Measurements from ENCODE around the gene GPHN. TPM values are rescaled to one million over a fixed set of nuclear protein-coding genes. Genes with fewer than 3 reads are reported as not detected.
A peak's percentile ranks its signal among the peaks of the same experiment; 100 is the strongest.

The GPHN gene
- polyA plus RNA-seq, 1 donor (not counting 4 experiments of a cell fraction or from before 2014, with no cell fraction given), result 17.6 TPM

- no peak overlapping the region for H3K4me2 ChIP-seq (ENCODE audit: control insufficient read depth, extremely low read depth, insufficient read depth, low read depth, low read length)
- no peaks in the 10 kb centered on the region for H4K20me1 ChIP-seq (ENCODE audit: control insufficient read depth, extremely low read depth, insufficient read depth, low read length)
- H3K9ac ChIP-seq (ENCODE audit: control insufficient read depth, extremely low read depth, insufficient read depth, low read length), result no peak overlapping the region
- H3K27me3 ChIP-seq (ENCODE audit: control insufficient read depth, extremely low read depth, insufficient read depth, low read length), result no peaks in the 10 kb centered on the region
- H3K9me1 ChIP-seq (ENCODE audit: control insufficient read depth, extremely low read depth, insufficient read depth, low read length), result no peaks in the 10 kb centered on the region
- H3K9me3 ChIP-seq (ENCODE audit: control insufficient read depth, low read depth, low read length), result no peaks in the 10 kb centered on the region
- H3K4me3 ChIP-seq (ENCODE audit: control insufficient read depth in 2 of 3, extremely low read depth in 1 of 3, insufficient read depth in 2 of 3, low read depth in 1 of 3, low read length in 3 of 3), result no peak overlapping the region
- H3K27ac ChIP-seq (ENCODE audit: control insufficient read depth, insufficient read depth, low read length), result no peak overlapping the region
- dilution Hi-C loops (cut with MboI; ENCODE audit: extremely low pct_ligation_motif_present, low sequenced_read_pairs), result no loop called here
- no peaks in the 10 kb centered on the region for H3K79me2 ChIP-seq (ENCODE audit: control insufficient read depth, insufficient read depth, low read length)
- H2AFZ ChIP-seq (ENCODE audit: control insufficient read depth, low read length), result no peak overlapping the region
- H3K36me3 ChIP-seq (ENCODE audit: control insufficient read depth in 2 of 2, extremely low read depth in 1 of 2, insufficient read depth in 2 of 2, low read length in 2 of 2), result peaks cover 0 to 4% of the 10 kb centered on the region in 2 experiments
- DNase-seq (ENCODE audit: low read depth, low spot score), result no peak
- H3K4me1 ChIP-seq (ENCODE audit: control insufficient read depth, extremely low read depth, insufficient read depth, low read length), result peaks cover 7% of the 10 kb centered on the region
- TF ChIP-seq CTCF (optimal IDR thresholded peaks at IDR 0.05 in 1 of 3, IDR thresholded peaks at IDR 0.05 in 1 of 3, conservative IDR thresholded peaks at IDR 0.05 in 1 of 3; ENCODE audit: extremely low read depth in 1 of 3, insufficient read depth in 2 of 3, low read length in 3 of 3), result peak in 2 of 3 experiments; percentile 64 to 76
- TF ChIP-seq EZH2 (IDR thresholded peaks at IDR 0.05; ENCODE audit: low read length), result no peak
- peak; percentile 82 for FAIRE-seq
Observed at GRCh38 chr14:67166450-67166853, 658.5 kb downstream of the GPHN start.

GRCh38 chr14:67167420-67168109 is 659.6 kb downstream of the GPHN start:
- no peaks in the 10 kb centered on the region for H4K20me1 ChIP-seq (ENCODE audit: control insufficient read depth, extremely low read depth, insufficient read depth, low read length)
- TF ChIP-seq CTCF (optimal IDR thresholded peaks at IDR 0.05 in 1 of 3, IDR thresholded peaks at IDR 0.05 in 1 of 3, conservative IDR thresholded peaks at IDR 0.05 in 1 of 3; ENCODE audit: extremely low read depth in 1 of 3, insufficient read depth in 2 of 3, low read length in 3 of 3), result no peak
- TF ChIP-seq EZH2 (IDR thresholded peaks at IDR 0.05; ENCODE audit: low read length), result no peak
- H3K79me2 ChIP-seq (ENCODE audit: control insufficient read depth, insufficient read depth, low read length), result no peaks in the 10 kb centered on the region
- no peak overlapping the region for H3K9ac ChIP-seq (ENCODE audit: control insufficient read depth, extremely low read depth, insufficient read depth, low read length)
- H3K4me2 ChIP-seq (ENCODE audit: control insufficient read depth, extremely low read depth, insufficient read depth, low read depth, low read length), result no peak overlapping the region
- no peaks in the 10 kb centered on the region for H3K9me1 ChIP-seq (ENCODE audit: control insufficient read depth, extremely low read depth, insufficient read depth, low read length)
- no peak for FAIRE-seq
- no peaks in the 10 kb centered on the region for H3K27me3 ChIP-seq (ENCODE audit: control insufficient read depth, extremely low read depth, insufficient read depth, low read length)
- H2AFZ ChIP-seq (ENCODE audit: control insufficient read depth, low read length), result no peak overlapping the region
- no peak overlapping the region for H3K27ac ChIP-seq (ENCODE audit: control insufficient read depth, insufficient read depth, low read length)
- no peak for DNase-seq (ENCODE audit: low read depth, low spot score)
- H3K4me1 ChIP-seq (ENCODE audit: control insufficient read depth, extremely low read depth, insufficient read depth, low read length), result peaks cover 7% of the 10 kb centered on the region
- dilution Hi-C loops (cut with MboI; ENCODE audit: extremely low pct_ligation_motif_present, low sequenced_read_pairs), result no loop called here
- H3K4me3 ChIP-seq (ENCODE audit: control insufficient read depth in 2 of 3, extremely low read depth in 1 of 3, insufficient read depth in 2 of 3, low read depth in 1 of 3, low read length in 3 of 3), result no peak overlapping the region
- peaks cover 1 to 4% of the 10 kb centered on the region in 2 experiments for H3K36me3 ChIP-seq (ENCODE audit: control insufficient read depth in 2 of 2, extremely low read depth in 1 of 2, insufficient read depth in 2 of 2, low read length in 2 of 2)
- no peaks in the 10 kb centered on the region for H3K9me3 ChIP-seq (ENCODE audit: control insufficient read depth, low read depth, low read length)
